Jurkat, Clone E6-1 (cell line): ENCODE measurements around the gene IRX2.

Experiments
- DNase-seq: peaks from one replicate; pipeline ENCODE4 v3.0.0-alpha.2; 2011; ENCODE audit warnings: low read depth, low spot score
- H3K4me3 ChIP-seq: 2 replicates; pipeline ENCODE4 v1.5.1; 2011; ENCODE audit warnings: mild to moderate bottlenecking, low read length, control low read depth, moderate library complexity

IRX2 gene

GRCh38 chr5:2746561-2747032 lies 4.9 kb downstream of the IRX2 start:
- no peak overlapping the region for H3K4me3 ChIP-seq
- DNase-seq = no peak

GRCh38 chr5:2744485-2744884 lies 7.0 kb downstream of the IRX2 start:
- no peak overlapping the region for H3K4me3 ChIP-seq
- no peak for DNase-seq

- no peak overlapping the region for H3K4me3 ChIP-seq
- DNase-seq = no peak
These were observed 8.4 kb downstream of the IRX2 start for GRCh38 chr5:2742921-2743679.

GRCh38 chr5:2741956-2742355 lies 9.5 kb downstream of the IRX2 start:
- no peak overlapping the region for H3K4me3 ChIP-seq
- DNase-seq = no peak

GRCh38 chr5:2740876-2741555 lies 10.5 kb downstream of the IRX2 start:
- DNase-seq = no peak
- H3K4me3 ChIP-seq = no peak overlapping the region

- DNase-seq = no peak
- no peak overlapping the region for H3K4me3 ChIP-seq
These were observed 11.2 kb downstream of the IRX2 start for GRCh38 chr5:2740051-2740875.

- H3K4me3 ChIP-seq = no peak overlapping the region
- DNase-seq = no peak
These were observed 12.0 kb downstream of the IRX2 start for GRCh38 chr5:2739360-2740050.

- H3K4me3 ChIP-seq = no peak overlapping the region
- no peak for DNase-seq
These were observed 12.6 kb downstream of the IRX2 start for GRCh38 chr5:2738700-2739359.

- DNase-seq = no peak
These were observed 13.2 kb downstream of the IRX2 start for GRCh38 chr5:2738156-2738699.

GRCh38 chr5:2737273-2738155 lies 14.0 kb downstream of the IRX2 start:
- no peak for DNase-seq
- no peak overlapping the region for H3K4me3 ChIP-seq

More at GRCh38 chr5:2738156-2738699, 13.2 kb downstream of the IRX2 start:
- H3K4me3 ChIP-seq = no peak overlapping the region

- no peak for DNase-seq
- H3K4me3 ChIP-seq = no peak overlapping the region
These were observed 14.6 kb downstream of the IRX2 start for GRCh38 chr5:2736872-2737271.

GRCh38 chr5:2735996-2736395 lies 15.5 kb downstream of the IRX2 start:
- no peak for DNase-seq
- no peak overlapping the region for H3K4me3 ChIP-seq

GRCh38 chr5:2732850-2733249 lies 18.6 kb downstream of the IRX2 start:
- no peak overlapping the region for H3K4me3 ChIP-seq
- no peak for DNase-seq

GRCh38 chr5:2732004-2732403 lies 19.5 kb downstream of the IRX2 start:
- no peak overlapping the region for H3K4me3 ChIP-seq

GRCh38 chr5:2729189-2729588 lies 22.3 kb downstream of the IRX2 start:
- no peak overlapping the region for H3K4me3 ChIP-seq
- DNase-seq = no peak

More at GRCh38 chr5:2732004-2732403, 19.5 kb downstream of the IRX2 start:
- DNase-seq = no peak

- no peak for DNase-seq
- no peak overlapping the region for H3K4me3 ChIP-seq
These were observed 23.9 kb downstream of the IRX2 start for GRCh38 chr5:2727550-2727949.

- DNase-seq = no peak
- H3K4me3 ChIP-seq = no peak overlapping the region
These were observed 25.3 kb downstream of the IRX2 start for GRCh38 chr5:2725980-2726765.
